Peyer's patch (tissue), 4 donors: ENCODE measurements around the gene ASB13.

ENCODE experiments used
- CTCF ChIP-seq, 6 experiments: fragments of 450-650 bp in 4 of 6; fragments of 200-600 bp in 2 of 6; sonication (generic) in 1 of 6; IDR thresholded peaks; one replicate each; pipeline ENCODE4 v1.5.1; 2017 to 2019; ENCODE audit warnings: antibody characterized with exemption in 6 of 6, mild to moderate bottlenecking in 3 of 6, moderate library complexity in 1 of 6
- POLR2A ChIP-seq, 2 donors: fragments of 450-650 bp; IDR thresholded peaks; one replicate each; pipeline ENCODE4 v1.5.1; 2017; ENCODE audit warnings: antibody characterized with exemption in 2 of 2, mild to moderate bottlenecking in 2 of 2, moderate library complexity in 2 of 2

- TF ChIP-seq CTCF (IDR thresholded peaks at IDR 0.05) (no peak), POLR2A (IDR thresholded peaks at IDR 0.05) (peak; percentile 54 to 79)
Measured at GRCh38 chr10:5609952-5610616, 56.3 kb downstream of the ASB13 start.
